Measurements from ENCODE around the gene NPAS4.
"Not testable (repeated sequence)": the region's sequence is repeated elsewhere in the genome, so short reads cannot be mapped to it uniquely, and the experiment has no call there.

DNA sequence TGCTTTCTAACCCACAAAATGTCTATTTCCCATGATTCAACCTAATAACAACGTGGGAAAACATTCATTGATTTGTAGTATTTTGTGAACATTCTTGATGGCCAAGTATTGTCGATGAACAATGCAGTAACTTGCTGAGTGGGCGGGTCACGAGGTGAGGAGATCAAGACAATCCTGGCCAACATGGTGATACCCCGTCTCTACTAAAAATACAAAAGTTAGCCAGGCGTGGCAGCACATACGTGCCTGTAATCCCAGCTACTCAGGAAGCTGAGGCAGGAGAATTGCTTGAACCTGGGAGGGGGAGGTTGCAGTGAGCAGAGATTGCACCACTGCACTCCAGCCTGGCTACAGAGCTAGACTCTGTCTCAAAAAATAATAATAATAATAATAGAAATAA, 40.6 kb upstream of the NPAS4 start:
- TF ChIP-seq, protein P1, sequence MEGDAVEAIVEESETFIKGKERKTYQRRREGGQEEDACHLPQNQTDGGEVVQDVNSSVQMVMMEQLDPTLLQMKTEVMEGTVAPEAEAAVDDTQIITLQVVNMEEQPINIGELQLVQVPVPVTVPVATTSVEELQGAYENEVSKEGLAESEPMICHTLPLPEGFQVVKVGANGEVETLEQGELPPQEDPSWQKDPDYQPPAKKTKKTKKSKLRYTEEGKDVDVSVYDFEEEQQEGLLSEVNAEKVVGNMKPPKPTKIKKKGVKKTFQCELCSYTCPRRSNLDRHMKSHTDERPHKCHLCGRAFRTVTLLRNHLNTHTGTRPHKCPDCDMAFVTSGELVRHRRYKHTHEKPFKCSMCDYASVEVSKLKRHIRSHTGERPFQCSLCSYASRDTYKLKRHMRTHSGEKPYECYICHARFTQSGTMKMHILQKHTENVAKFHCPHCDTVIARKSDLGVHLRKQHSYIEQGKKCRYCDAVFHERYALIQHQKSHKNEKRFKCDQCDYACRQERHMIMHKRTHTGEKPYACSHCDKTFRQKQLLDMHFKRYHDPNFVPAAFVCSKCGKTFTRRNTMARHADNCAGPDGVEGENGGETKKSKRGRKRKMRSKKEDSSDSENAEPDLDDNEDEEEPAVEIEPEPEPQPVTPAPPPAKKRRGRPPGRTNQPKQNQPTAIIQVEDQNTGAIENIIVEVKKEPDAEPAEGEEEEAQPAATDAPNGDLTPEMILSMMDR (IDR thresholded peaks at IDR 0.05; ENCODE audit: low read depth, low read length), result not testable (repeated sequence)
- TF ChIP-seq EZH2phosphoT487 (IDR thresholded peaks at IDR 0.05; ENCODE audit: low read depth), result not testable (repeated sequence)

All from OCI-LY3 (cell line).